ENCODE data around the gene STX4. TPM values are rescaled to one million over a fixed set of nuclear protein-coding genes. Genes with fewer than 3 reads are reported as not detected.

The STX4 gene
- total RNA-seq, 1 donor from 2014 or later: 86.1 TPM

- H3K36me3 ChIP-seq: peaks cover 80% of the 10 kb centered on the region
Observed at GRCh38 chr16:31079342-31079944, 46.1 kb downstream of the STX4 start.

GRCh38 chr16:31080035-31080629 lies 46.8 kb downstream of the STX4 start:
- intact Hi-C loops (cut with DNase I): no loop called here
- peaks cover 6% of the 10 kb centered on the region for H3K4me1 ChIP-seq

More at GRCh38 chr16:31079342-31079944, 46.1 kb downstream of the STX4 start:
- TF ChIP-seq CTCF (IDR thresholded peaks at IDR 0.05): no peak
- no peak for ATAC-seq
- H3K27me3 ChIP-seq (ENCODE audit: low read depth): no peaks in the 10 kb centered on the region
- no peak overlapping the region for H3K27ac ChIP-seq
- no peaks in the 10 kb centered on the region for H3K9me3 ChIP-seq
- intact Hi-C loops (cut with DNase I): no loop called here
- no peak overlapping the region for H3K4me3 ChIP-seq
- H3K4me1 ChIP-seq: peaks cover 11% of the 10 kb centered on the region
- DNase-seq: no peak

GRCh38 chr16:31080756-31081419 lies 47.5 kb downstream of the STX4 start:
- Histone ChIP-seq H3K4me3 (no peak overlapping the region), H3K4me1 (no peaks in the 10 kb centered on the region), H3K27me3 (ENCODE audit: low read depth) (no peaks in the 10 kb centered on the region), H3K9me3 (no peaks in the 10 kb centered on the region), H3K27ac (no peak overlapping the region), H3K36me3 (peaks cover 91% of the 10 kb centered on the region)
- DNase-seq: no peak
- intact Hi-C loops (cut with DNase I): no loop called here
- TF ChIP-seq CTCF (IDR thresholded peaks at IDR 0.05): no peak
- ATAC-seq: no peak

More at GRCh38 chr16:31080035-31080629, 46.8 kb downstream of the STX4 start:
- Histone ChIP-seq H3K4me3 (no peak overlapping the region), H3K36me3 (peaks cover 87% of the 10 kb centered on the region), H3K9me3 (no peaks in the 10 kb centered on the region), H3K27me3 (ENCODE audit: low read depth) (no peaks in the 10 kb centered on the region), H3K27ac (no peak overlapping the region)
- ATAC-seq (no peak), DNase-seq (no peak)
- no peak for TF ChIP-seq CTCF (IDR thresholded peaks at IDR 0.05)

- H3K4me3 ChIP-seq: no peak overlapping the region
- TF ChIP-seq CTCF (IDR thresholded peaks at IDR 0.05): no peak
- H3K27me3 ChIP-seq (ENCODE audit: low read depth): no peaks in the 10 kb centered on the region
- H3K36me3 ChIP-seq: peaks cover 84% of the 10 kb centered on the region
- H3K9me3 ChIP-seq: no peaks in the 10 kb centered on the region
- intact Hi-C loops (cut with DNase I): no loop called here
- H3K27ac ChIP-seq: no peak overlapping the region
- ATAC-seq (no peak), DNase-seq (no peak)
- H3K4me1 ChIP-seq: no peaks in the 10 kb centered on the region
Observed at GRCh38 chr16:31081428-31082351, 48.3 kb downstream of the STX4 start.

- Histone ChIP-seq H3K36me3 (peaks cover 81% of the 10 kb centered on the region), H3K9me3 (no peaks in the 10 kb centered on the region), H3K4me1 (no peaks in the 10 kb centered on the region), H3K27ac (no peak overlapping the region), H3K27me3 (ENCODE audit: low read depth) (no peaks in the 10 kb centered on the region), H3K4me3 (no peak overlapping the region)
- intact Hi-C loops (cut with DNase I): no loop called here
- no peak for TF ChIP-seq CTCF (IDR thresholded peaks at IDR 0.05)
- ATAC-seq (no peak), DNase-seq (no peak)
Observed at GRCh38 chr16:31082368-31083045, 49.1 kb downstream of the STX4 start.

Measured in lower lobe of right lung (tissue), 2 donors.